DLD1 (cell line): Measurements from ENCODE around the gene C10orf67.
"Not testable (repeated sequence)": the region's sequence is repeated elsewhere in the genome, so short reads cannot be mapped to it uniquely, and the experiment has no call there.

ENCODE experiments used
- in situ Hi-C: cut with HindIII; loops from 2 replicates; pipeline ENCODE4 v1.10.0; 2017; ENCODE audit warnings: low sequenced_read_pairs

C10orf67 gene

DNA sequence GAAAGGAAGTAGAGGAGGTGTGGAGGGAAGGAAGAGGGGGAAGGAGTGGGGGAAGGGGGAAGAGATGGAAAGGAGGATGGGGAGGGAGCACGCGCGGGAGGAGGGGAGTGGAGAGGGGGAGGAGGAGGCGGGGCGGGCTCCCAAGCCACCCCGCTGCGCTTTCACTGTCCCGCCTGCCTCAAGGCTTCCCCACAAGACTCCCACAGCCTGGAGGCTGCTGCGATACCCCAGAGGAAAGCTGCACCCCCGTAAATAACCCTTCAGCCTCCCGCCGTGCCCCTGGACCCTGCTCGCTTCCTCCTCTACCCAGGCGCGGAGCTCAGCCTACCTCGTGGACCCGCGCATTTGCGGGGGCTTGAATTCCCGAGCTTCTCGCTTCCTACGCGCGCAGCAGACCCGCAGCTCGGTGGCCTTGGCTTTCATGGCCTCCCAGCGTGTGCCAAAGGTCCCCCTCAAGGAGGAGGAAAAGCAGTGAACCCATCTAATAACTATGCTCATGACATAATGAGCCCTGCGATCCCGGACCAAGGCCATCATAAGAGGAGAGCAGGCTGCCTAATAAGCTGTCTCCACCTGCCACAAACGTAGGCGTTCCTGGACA is at the start of gene C10orf67:
Gene C10orf67 (minus strand): TSS at position 557 of the 601 bp plus-strand sequence. CDS start 23 bp downstream, at position 534.
- in situ Hi-C loops, result no loop called here

DNA sequence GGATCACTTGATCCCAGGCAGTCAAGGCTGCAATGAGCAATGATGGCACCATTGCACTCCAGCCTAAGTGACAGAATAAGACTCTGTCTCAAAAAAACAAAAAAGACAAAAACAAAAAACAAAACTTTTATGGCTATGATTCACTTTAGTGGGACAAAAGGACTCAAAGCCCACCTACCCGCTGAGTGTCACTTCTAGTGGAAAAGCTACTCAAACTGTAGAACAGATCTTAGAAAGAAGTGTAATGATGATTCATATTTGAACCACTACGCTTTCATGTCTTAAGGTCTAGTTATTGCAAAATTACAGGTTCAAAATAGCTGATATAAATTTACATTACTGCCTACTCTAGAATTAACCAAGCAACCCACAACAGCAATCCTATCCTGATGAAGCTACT is 47.2 kb upstream of the C10orf67 start:
- in situ Hi-C loops, result no loop called here

GRCh38 chr10:23390809-23391208 is 46.2 kb upstream of the C10orf67 start:
- in situ Hi-C loops, result no loop called here

- in situ Hi-C loops, result not testable (repeated sequence)
Observed at GRCh38 chr10:23390408-23390807, 45.8 kb upstream of the C10orf67 start.

DNA sequence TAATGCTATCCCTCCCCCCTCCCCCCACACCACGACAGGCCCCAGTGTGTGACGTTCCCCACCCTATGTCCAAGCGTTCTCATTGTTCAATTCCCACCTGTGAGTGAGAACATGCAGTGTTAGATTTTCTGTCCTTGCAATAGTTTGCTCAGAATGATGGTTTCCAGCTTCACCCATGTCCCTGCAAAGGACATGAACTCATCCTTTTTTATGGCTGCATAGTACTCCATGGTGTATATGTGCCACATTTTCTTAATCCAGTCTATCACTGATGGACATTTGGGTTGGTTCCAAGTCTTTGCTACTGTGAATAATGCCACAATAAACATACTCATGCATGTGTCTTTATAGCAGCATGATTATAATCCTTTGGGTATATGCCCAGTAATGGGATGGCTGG is 42.9 kb upstream of the C10orf67 start:
- in situ Hi-C loops, result not testable (repeated sequence)

GRCh38 chr10:23386052-23386451 is 41.5 kb upstream of the C10orf67 start:
- in situ Hi-C loops, result no loop called here

DNA sequence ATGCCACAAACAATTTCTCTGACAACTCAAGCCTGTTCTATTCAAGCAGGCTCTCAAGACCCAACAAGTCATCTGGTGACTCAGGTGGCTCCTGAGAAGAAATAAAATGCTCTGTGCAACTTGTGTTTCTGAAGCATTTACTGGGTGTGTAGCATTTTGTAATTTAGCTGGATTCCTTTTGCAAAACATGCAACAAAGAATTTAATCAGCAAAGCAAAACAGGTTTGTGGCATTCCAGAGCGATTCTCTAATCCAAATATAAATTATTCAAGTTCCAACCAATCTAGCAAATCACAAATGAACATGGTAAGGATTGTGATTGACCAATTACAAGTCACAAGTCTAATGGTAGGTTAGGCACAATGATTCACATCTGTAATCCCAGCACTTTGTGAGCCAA is 39.8 kb upstream of the C10orf67 start:
- in situ Hi-C loops, result no loop called here

GRCh38 chr10:23383637-23384036 is 39.0 kb upstream of the C10orf67 start:
- in situ Hi-C loops, result no loop called here

- in situ Hi-C loops, result no loop called here
Observed at GRCh38 chr10:23381298-23382040, 36.9 kb upstream of the C10orf67 start.

DNA sequence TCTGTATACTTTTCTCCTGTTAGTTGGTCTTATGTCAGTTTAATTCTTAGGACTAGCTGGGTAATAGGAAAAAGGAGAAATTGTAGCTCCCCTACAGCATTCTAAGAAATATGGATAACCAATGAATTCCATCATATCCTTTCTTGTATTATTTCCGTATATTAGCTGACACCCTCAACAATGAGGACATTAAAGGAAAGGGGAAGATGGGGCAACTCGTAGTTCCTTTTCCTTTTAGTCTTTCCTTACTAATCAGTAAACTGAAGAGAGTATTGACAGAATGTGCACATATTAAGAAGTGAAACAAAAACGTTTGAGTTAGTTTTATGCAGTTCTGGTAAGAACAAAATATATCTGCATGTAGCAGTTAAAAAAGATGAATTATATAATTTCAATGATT is 35.1 kb upstream of the C10orf67 start:
- in situ Hi-C loops, result no loop called here

DNA sequence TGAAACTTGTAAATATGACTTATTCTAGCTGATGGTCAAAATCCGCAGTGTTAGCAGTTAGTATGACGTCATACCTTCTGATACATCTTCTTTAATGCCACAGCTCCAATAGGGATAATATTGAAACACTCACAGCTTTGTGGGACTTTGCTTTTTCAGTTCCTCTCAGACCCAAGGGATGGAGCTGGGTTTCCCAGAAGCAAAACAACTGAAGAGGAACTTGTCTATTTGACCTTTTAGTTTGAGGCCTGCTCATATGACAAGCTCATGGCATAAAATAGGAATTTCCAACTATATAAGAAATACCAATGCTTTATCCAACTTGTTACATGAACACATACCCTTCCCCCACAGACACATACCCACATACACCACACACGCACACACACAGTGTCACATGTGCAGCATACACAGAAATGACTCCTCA is 31.6 kb upstream of the C10orf67 start:
- in situ Hi-C loops, result no loop called here

GRCh38 chr10:23375366-23375765 is 30.8 kb upstream of the C10orf67 start:
- in situ Hi-C loops, result no loop called here

DNA sequence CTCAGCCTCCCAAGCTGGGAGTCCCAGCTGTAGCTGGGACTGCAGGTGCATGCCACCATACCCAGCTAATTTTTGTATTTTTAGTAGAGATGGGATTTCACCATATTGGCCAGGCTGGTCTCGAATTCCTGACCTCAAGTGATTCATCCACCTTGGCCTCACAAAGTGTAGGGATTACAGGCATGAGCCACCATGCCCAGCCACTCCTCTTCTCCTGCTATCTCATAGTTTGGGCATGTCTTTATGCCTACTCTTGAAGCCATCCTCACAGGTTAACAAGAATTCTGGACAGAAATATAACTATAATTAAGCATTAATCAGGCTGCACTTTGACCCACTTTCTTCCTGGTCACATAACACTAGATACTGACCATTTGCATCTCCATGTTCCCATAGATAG is 28.6 kb upstream of the C10orf67 start:
- in situ Hi-C loops, result no loop called here

DNA sequence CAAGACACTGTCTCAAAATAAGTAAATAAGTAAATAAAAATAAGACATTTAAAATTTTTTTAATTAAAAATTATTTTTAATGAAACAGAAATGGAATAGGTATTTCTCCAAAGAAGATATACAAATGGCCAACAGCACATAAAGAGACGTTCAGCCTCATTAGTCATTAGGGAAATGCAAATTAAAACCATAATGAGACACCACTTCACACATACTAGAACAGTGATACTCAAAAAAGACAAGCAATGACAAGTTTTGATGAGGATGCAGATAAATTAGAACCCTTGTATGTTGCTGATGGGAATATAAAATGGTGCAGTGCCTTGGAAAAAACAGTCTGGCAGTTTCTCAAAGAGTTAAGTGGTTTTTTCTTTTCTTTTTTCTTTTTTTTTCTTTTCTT is 26.5 kb upstream of the C10orf67 start:
- in situ Hi-C loops, result no loop called here

DNA sequence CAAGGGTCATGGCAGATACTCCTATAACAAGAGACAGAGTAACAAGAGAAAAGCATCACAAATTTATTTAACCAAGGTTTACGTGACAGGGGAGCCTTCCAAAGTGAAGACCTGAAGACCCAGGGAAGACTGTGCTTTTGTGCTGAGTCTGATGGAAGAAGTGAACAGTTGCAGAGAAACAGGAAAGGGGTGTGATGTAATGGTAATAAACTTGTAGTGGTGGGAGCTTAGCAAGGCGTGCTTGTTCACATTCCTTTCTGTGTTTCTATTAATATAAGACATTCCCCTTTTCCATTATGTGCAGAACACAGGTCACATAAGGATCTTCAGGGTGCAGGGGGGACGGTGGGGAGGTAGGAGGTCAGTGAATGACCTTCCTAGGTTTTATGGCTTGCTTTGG is 25.5 kb upstream of the C10orf67 start:
- in situ Hi-C loops, result no loop called here

GRCh38 chr10:23368816-23369640 is 24.4 kb upstream of the C10orf67 start:
- in situ Hi-C loops, result no loop called here

GRCh38 chr10:23367896-23368595 is 23.4 kb upstream of the C10orf67 start:
- in situ Hi-C loops, result no loop called here

DNA sequence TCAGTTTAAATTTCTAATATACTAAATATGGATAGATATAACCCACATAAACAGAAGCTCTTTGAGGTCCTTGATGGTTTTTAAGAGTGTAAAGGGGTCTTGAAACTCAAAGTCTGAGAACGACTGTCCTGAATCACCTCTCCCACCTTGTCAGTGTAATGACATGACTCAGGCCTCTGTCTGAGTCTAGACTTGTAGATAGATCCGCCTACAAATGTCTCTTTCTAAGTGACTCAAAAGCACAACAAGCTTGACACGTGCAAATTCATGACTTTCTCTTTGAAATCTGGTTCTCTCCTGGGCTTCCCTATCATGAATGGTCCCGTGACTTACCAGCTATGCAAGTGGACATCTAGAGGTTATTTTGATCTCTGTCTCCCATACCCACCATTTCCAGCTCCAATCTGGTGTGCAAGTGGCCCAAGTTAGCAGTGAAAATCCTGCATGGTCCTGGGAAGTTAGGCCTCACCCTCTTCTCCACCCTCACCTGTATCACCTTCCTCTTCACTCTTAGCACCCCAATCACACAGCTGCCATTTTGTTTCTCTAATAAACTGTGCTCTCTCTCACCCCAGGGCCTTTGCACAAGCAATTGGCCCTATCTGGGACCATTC is 20.9 kb upstream of the C10orf67 start:
- in situ Hi-C loops, result not testable (repeated sequence)

DNA sequence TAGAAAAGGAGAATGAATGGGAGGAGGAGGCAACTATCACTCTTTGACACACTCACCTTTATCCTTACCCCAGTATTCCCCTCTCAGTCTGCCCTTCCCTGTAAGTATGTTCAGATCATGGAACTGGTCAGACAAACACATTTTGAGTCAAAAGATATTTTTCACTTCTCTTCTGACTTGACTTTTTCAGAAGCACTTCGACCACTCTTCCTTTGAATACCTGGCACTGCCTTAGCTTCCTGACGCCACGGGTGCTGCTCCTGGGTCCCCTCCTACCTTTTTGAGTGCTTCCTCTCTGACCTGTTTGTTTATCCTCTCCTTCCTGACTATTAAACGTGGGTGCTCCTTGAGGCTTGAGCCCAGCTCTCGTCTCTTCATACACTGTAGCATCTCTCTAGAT is 19.8 kb upstream of the C10orf67 start:
- in situ Hi-C loops, result no loop called here

DNA sequence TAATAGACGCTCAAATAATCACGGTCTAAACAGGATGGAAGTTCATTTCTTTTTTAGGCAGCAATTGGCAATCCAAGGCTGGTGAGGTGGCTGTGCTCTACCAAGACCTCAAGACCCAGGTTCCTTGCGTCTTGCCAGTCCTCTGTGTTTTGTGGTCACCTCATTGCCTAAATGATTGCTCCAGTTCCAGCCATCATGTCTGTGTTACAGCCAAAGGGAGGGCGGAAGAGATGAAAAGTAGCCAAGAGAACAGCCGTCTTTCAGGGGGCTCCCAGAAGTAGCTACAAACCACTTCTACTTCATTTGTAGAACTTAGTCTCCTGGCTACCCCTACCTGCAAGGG is 19.2 kb upstream of the C10orf67 start:
- in situ Hi-C loops, result no loop called here
